Measurements from ENCODE around the gene HLA-DOB.

DNA sequence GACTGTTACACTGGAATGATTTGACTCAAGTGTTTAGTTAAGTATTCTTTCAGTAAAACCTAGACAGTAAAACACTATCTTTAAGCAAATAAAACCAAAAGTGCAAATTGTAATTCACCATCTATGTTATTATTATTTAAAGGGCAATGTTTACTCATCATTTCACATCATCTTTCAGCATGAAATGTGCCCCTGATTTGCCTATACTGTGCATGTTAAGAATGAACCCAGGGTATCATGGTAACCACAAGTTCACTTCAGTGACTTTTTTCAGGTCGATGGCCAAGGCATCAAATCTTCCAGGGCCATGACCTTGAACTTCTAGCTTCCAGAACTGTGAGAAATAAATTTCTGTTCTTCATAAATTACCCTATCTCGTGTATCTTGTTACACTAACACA lies 2.1 kb upstream of the HLA-DOB start:
- TF ChIP-seq RARB (CRISPR knock-in tag; IDR thresholded peaks at IDR 0.05) (no peak), ZNF8 (CRISPR knock-in tag; IDR thresholded peaks at IDR 0.05) (no peak), SNAI2 (CRISPR knock-in tag; IDR thresholded peaks at IDR 0.05) (no peak), TCF4 (CRISPR knock-in tag; IDR thresholded peaks at IDR 0.05; ENCODE audit: borderline replicate concordance) (no peak)
- TF ChIP-seq, protein P1, sequence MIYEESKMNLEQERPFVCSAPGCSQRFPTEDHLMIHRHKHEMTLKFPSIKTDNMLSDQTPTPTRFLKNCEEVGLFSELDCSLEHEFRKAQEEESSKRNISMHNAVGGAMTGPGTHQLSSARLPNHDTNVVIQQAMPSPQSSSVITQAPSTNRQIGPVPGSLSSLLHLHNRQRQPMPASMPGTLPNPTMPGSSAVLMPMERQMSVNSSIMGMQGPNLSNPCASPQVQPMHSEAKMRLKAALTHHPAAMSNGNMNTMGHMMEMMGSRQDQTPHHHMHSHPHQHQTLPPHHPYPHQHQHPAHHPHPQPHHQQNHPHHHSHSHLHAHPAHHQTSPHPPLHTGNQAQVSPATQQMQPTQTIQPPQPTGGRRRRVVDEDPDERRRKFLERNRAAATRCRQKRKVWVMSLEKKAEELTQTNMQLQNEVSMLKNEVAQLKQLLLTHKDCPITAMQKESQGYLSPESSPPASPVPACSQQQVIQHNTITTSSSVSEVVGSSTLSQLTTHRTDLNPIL (CRISPR knock-in tag; IDR thresholded peaks at IDR 0.05; ENCODE audit: low read depth) = no peak
- TF ChIP-seq, protein P2, sequence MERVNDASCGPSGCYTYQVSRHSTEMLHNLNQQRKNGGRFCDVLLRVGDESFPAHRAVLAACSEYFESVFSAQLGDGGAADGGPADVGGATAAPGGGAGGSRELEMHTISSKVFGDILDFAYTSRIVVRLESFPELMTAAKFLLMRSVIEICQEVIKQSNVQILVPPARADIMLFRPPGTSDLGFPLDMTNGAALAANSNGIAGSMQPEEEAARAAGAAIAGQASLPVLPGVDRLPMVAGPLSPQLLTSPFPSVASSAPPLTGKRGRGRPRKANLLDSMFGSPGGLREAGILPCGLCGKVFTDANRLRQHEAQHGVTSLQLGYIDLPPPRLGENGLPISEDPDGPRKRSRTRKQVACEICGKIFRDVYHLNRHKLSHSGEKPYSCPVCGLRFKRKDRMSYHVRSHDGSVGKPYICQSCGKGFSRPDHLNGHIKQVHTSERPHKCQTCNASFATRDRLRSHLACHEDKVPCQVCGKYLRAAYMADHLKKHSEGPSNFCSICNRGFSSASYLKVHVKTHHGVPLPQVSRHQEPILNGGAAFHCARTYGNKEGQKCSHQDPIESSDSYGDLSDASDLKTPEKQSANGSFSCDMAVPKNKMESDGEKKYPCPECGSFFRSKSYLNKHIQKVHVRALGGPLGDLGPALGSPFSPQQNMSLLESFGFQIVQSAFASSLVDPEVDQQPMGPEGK (CRISPR knock-in tag; IDR thresholded peaks at IDR 0.05; ENCODE audit: borderline replicate concordance) = no peak
- TF ChIP-seq, protein P3, sequence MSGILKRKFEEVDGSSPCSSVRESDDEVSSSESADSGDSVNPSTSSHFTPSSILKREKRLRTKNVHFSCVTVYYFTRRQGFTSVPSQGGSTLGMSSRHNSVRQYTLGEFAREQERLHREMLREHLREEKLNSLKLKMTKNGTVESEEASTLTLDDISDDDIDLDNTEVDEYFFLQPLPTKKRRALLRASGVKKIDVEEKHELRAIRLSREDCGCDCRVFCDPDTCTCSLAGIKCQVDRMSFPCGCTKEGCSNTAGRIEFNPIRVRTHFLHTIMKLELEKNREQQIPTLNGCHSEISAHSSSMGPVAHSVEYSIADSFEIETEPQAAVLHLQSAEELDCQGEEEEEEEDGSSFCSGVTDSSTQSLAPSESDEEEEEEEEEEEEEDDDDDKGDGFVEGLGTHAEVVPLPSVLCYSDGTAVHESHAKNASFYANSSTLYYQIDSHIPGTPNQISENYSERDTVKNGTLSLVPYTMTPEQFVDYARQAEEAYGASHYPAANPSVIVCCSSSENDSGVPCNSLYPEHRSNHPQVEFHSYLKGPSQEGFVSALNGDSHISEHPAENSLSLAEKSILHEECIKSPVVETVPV (CRISPR knock-in tag; IDR thresholded peaks at IDR 0.05) = no peak
